SK-N-DZ (cell line): ENCODE results near the gene AGBL1.

ENCODE experiments used
- DNase-seq: peaks from one replicate; pipeline ENCODE4 v3.0.0-alpha.2; 2015; ENCODE audit warnings: low spot score

Gene AGBL1

GRCh38 chr15:86706813-86707212 lies 627.1 kb downstream of the AGBL1 start:
- DNase-seq = no peak

- no peak for DNase-seq
Observed at GRCh38 chr15:86711476-86711875, 631.8 kb downstream of the AGBL1 start.

GRCh38 chr15:86714241-86714640 lies 634.6 kb downstream of the AGBL1 start:
- DNase-seq = no peak

- DNase-seq = no peak
Observed at GRCh38 chr15:86725628-86726027, 646.0 kb downstream of the AGBL1 start.

GRCh38 chr15:86735247-86736040 lies 655.8 kb downstream of the AGBL1 start:
- DNase-seq = no peak

GRCh38 chr15:86741917-86742316 lies 662.2 kb downstream of the AGBL1 start:
- DNase-seq = no peak

GRCh38 chr15:86743283-86743903 lies 663.7 kb downstream of the AGBL1 start:
- peak; percentile 35 for DNase-seq

GRCh38 chr15:86744198-86744780 lies 664.6 kb downstream of the AGBL1 start:
- DNase-seq = no peak

- no peak for DNase-seq
Observed at GRCh38 chr15:86751116-86751515, 671.4 kb downstream of the AGBL1 start.

- no peak for DNase-seq
Observed at GRCh38 chr15:86754846-86755245, 675.2 kb downstream of the AGBL1 start.

- no peak for DNase-seq
Observed at GRCh38 chr15:86756688-86757087, 677.0 kb downstream of the AGBL1 start.

GRCh38 chr15:86759800-86760523 lies 680.3 kb downstream of the AGBL1 start:
- DNase-seq = no peak

- no peak for DNase-seq
Observed at GRCh38 chr15:86762874-86763273, 683.2 kb downstream of the AGBL1 start.

GRCh38 chr15:86764021-86764420 lies 684.4 kb downstream of the AGBL1 start:
- no peak for DNase-seq

- no peak for DNase-seq
Observed at GRCh38 chr15:86765281-86765680, 685.6 kb downstream of the AGBL1 start.

- DNase-seq = no peak
Observed at GRCh38 chr15:86772369-86773059, 692.8 kb downstream of the AGBL1 start.

GRCh38 chr15:86773736-86774135 lies 694.1 kb downstream of the AGBL1 start:
- DNase-seq = peak; percentile 88

- no peak for DNase-seq
Observed at GRCh38 chr15:86776145-86776544, 696.5 kb downstream of the AGBL1 start.

- no peak for DNase-seq
Observed at GRCh38 chr15:86796521-86796920, 716.9 kb downstream of the AGBL1 start.

- no peak for DNase-seq
Observed at GRCh38 chr15:86797135-86797534, 717.5 kb downstream of the AGBL1 start.

GRCh38 chr15:86799226-86799625 lies 719.6 kb downstream of the AGBL1 start:
- DNase-seq = no peak

GRCh38 chr15:86802244-86802643 lies 722.6 kb downstream of the AGBL1 start:
- no peak for DNase-seq
